ENCODE results near the gene CPTP. TPM values are rescaled to one million over a fixed set of nuclear protein-coding genes. Genes with fewer than 3 reads are reported as not detected.

The CPTP gene
- total and polyA plus RNA-seq, 11 donors, result 50.7 to 226 (median 72.4) TPM

GRCh38 chr1:1340185-1340584, 15.6 kb downstream of the CPTP start:
- intact Hi-C loops (cut with DNase I), result no loop called here
- peaks cover 0 to 23% (median 5%) of the 10 kb centered on the region in 12 donors for H3K4me1 ChIP-seq
- no peak for DNase-seq
- TF ChIP-seq CTCF (IDR thresholded peaks at IDR 0.05), result no peak
- no peak for TF ChIP-seq POLR2A (IDR thresholded peaks at IDR 0.05)
- H3K36me3 ChIP-seq, result peaks cover 0 to 58% (median 41%) of the 10 kb centered on the region in 9 donors
- WGBS, 4 donors, result 88 to 93% (median 90%) methylated on average over 17 to 23 of the region's 23 CpGs
- no peak overlapping the region for H3K27ac ChIP-seq
- no peak overlapping the region for H3K4me3 ChIP-seq
- no peaks in the 10 kb centered on the region for H3K9me3 ChIP-seq
- ATAC-seq, result no peak
- no peaks in the 10 kb centered on the region for H3K27me3 ChIP-seq

- H3K27ac ChIP-seq, result no peak overlapping the region
- no peak overlapping the region for H3K4me3 ChIP-seq
- intact Hi-C loops (cut with DNase I), result no loop called here
- H3K4me1 ChIP-seq, result peaks cover 0 to 31% (median 13%) of the 10 kb centered on the region in 12 donors
- ATAC-seq, result no peak
- WGBS, 4 donors, result 92 to 93% (median 92%) methylated on average over 36 of the region's 36 CpGs
- no peaks in the 10 kb centered on the region for H3K27me3 ChIP-seq
- no peaks in the 10 kb centered on the region for H3K9me3 ChIP-seq
- TF ChIP-seq POLR2A (IDR thresholded peaks at IDR 0.05) (no peak), CTCF (IDR thresholded peaks at IDR 0.05) (no peak)
- H3K36me3 ChIP-seq, result peaks cover 0 to 54% (median 41%) of the 10 kb centered on the region in 9 donors
- no peak for DNase-seq
These were observed 16.4 kb downstream of the CPTP start for GRCh38 chr1:1340791-1341548.

GRCh38 chr1:1341549-1342021, 17.0 kb downstream of the CPTP start:
- 93 to 95% (median 94%) methylated on average over 7 to 17 of the region's 17 CpGs for WGBS, 4 donors
- no peaks in the 10 kb centered on the region for H3K27me3 ChIP-seq
- TF ChIP-seq CTCF (IDR thresholded peaks at IDR 0.05) (no peak), POLR2A (IDR thresholded peaks at IDR 0.05) (no peak)
- peaks cover 0 to 37% (median 19%) of the 10 kb centered on the region in 12 donors for H3K4me1 ChIP-seq
- DNase-seq (no peak), ATAC-seq (no peak)
- H3K36me3 ChIP-seq, result peaks cover 0 to 50% (median 39%) of the 10 kb centered on the region in 9 donors
- H3K9me3 ChIP-seq, result no peaks in the 10 kb centered on the region
- no peak overlapping the region for H3K27ac ChIP-seq
- H3K4me3 ChIP-seq, result no peak overlapping the region
- intact Hi-C loops (cut with DNase I), result no loop called here

GRCh38 chr1:1342061-1342562, 17.5 kb downstream of the CPTP start:
- Histone ChIP-seq H3K9me3 (no peaks in the 10 kb centered on the region), H3K4me1 (peaks cover 0 to 42% (median 24%) of the 10 kb centered on the region in 12 donors), H3K27ac (no peak overlapping the region), H3K27me3 (no peaks in the 10 kb centered on the region), H3K4me3 (no peak overlapping the region), H3K36me3 (peaks cover 0 to 45% (median 34%) of the 10 kb centered on the region in 9 donors)
- DNase-seq (no peak), ATAC-seq (no peak)
- intact Hi-C loops (cut with DNase I), result no loop called here
- TF ChIP-seq POLR2A (IDR thresholded peaks at IDR 0.05) (no peak), CTCF (IDR thresholded peaks at IDR 0.05) (no peak)
- 84 to 95% (median 95%) methylated on average over 6 to 28 of the region's 28 CpGs for WGBS, 4 donors

Data from heart left ventricle (tissue), 16 donors.